Skeletal muscle satellite cell (primary cell): ENCODE data around the gene CDK6.

Experiments
- H3K27me3 ChIP-seq: 2 replicates; pipeline ENCODE4 v1.7.0; 2013; ENCODE audit warnings: low read length; ENCODE audit not compliant: control insufficient read depth, insufficient read depth
- H3K36me3 ChIP-seq: 2 replicates; pipeline ENCODE4 v1.7.0; 2013; ENCODE audit warnings: mild to moderate bottlenecking, control low read depth, low read length; ENCODE audit not compliant: insufficient read depth
- H3K4me1 ChIP-seq: 2 replicates; pipeline ENCODE4 v1.7.0; 2013; ENCODE audit warnings: low read length; ENCODE audit not compliant: control insufficient read depth, insufficient read depth
- H3K4me2 ChIP-seq: 2 replicates; pipeline ENCODE4 v1.7.0; 2013; ENCODE audit warnings: mild to moderate bottlenecking, low read length
- H3K4me3 ChIP-seq: 2 replicates; pipeline ENCODE4 v1.7.0; 2013; ENCODE audit warnings: low read length
- H3K9ac ChIP-seq: 2 replicates; pipeline ENCODE4 v1.7.0; 2013; ENCODE audit warnings: mild to moderate bottlenecking, low read depth, low read length, moderate library complexity
- H3K9me3 ChIP-seq: replicated peaks from 2 replicates; pipeline ENCODE4 v1.7.0; 2013; ENCODE audit warnings: mild to moderate bottlenecking, control low read depth, low read length

Gene CDK6

GRCh38 chr7:92681633-92682032 lies 154.7 kb downstream of the CDK6 start:
- no peak overlapping the region for H3K9ac ChIP-seq
- H3K4me2 ChIP-seq: no peak overlapping the region
- H3K4me3 ChIP-seq: no peak overlapping the region
- H3K27me3 ChIP-seq: no peaks in the 10 kb centered on the region
- no peaks in the 10 kb centered on the region for H3K4me1 ChIP-seq
- H3K36me3 ChIP-seq: no peaks in the 10 kb centered on the region
- H3K9me3 ChIP-seq: no peaks in the 10 kb centered on the region

GRCh38 chr7:92680442-92680841 lies 155.9 kb downstream of the CDK6 start:
- no peak overlapping the region for H3K4me2 ChIP-seq
- H3K27me3 ChIP-seq: no peaks in the 10 kb centered on the region
- H3K36me3 ChIP-seq: no peaks in the 10 kb centered on the region
- no peak overlapping the region for H3K4me3 ChIP-seq
- H3K9ac ChIP-seq: no peak overlapping the region
- H3K4me1 ChIP-seq: no peaks in the 10 kb centered on the region
- H3K9me3 ChIP-seq: no peaks in the 10 kb centered on the region

GRCh38 chr7:92678291-92678920 lies 158.0 kb downstream of the CDK6 start:
- Histone ChIP-seq H3K27me3 (no peaks in the 10 kb centered on the region), H3K4me2 (no peak overlapping the region), H3K4me1 (no peaks in the 10 kb centered on the region), H3K9me3 (no peaks in the 10 kb centered on the region), H3K9ac (no peak overlapping the region), H3K36me3 (no peaks in the 10 kb centered on the region), H3K4me3 (no peak overlapping the region)

DNA sequence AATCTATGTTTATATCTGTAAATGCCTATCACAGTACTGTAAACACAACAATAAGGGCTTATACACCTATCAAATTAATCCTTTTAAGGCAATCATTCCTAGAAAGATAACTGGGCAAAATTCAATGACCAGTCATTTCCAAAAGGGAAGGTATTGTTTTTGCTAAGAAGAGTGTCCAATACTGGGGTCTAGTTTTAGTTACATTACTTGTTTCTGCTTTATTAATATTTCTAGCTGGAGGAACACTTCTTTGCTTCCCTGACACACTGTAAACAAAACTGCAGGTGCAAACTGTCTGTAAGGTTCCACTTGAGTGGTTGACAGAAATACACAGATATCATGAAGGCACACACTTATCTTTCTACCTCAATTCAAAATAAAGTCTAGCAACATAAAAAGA lies 162.0 kb downstream of the CDK6 start:
- Histone ChIP-seq H3K4me1 (peaks cover 9% of the 10 kb centered on the region), H3K4me2 (no peak overlapping the region), H3K9me3 (no peaks in the 10 kb centered on the region), H3K9ac (no peak overlapping the region), H3K4me3 (no peak overlapping the region), H3K36me3 (peaks cover 15% of the 10 kb centered on the region), H3K27me3 (no peaks in the 10 kb centered on the region)

DNA sequence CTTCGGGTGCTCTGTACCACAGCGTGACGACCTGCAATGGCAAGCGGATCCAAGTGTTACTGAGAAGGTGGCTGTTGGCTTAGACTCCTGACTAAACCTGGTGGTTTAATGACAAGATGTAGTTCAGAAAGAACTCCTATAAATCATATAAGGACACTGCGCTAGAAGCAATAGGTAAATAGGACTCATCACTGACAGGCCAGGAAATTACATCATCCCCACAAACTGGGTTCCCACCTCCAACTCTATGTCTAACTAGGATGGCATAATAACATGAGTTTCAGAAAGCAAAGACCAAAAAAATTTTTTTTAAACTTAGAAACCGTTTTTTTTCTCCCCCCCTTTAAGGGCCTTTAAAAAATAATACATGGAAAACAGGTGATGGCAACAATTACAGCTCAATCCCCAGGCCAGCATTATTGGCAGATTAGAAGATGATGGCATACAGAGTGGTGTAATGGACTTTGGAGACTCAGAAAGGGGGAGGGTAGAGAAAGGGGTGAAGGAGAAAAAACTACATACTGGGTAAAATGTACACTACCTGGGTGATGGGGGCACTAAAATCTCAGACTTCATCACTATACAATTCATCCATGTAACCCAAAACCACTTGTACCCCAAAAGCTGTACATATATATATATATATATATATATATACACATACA lies 164.7 kb downstream of the CDK6 start:
- H3K9me3 ChIP-seq: no peaks in the 10 kb centered on the region
- H3K36me3 ChIP-seq: peaks cover 21% of the 10 kb centered on the region
- H3K4me1 ChIP-seq: peaks cover 29% of the 10 kb centered on the region
- H3K4me3 ChIP-seq: no peak overlapping the region
- no peaks in the 10 kb centered on the region for H3K27me3 ChIP-seq
- H3K4me2 ChIP-seq: no peak overlapping the region
- H3K9ac ChIP-seq: no peak overlapping the region

GRCh38 chr7:92670204-92670851 lies 166.0 kb downstream of the CDK6 start:
- Histone ChIP-seq H3K9ac (no peak overlapping the region), H3K4me3 (no peak overlapping the region), H3K27me3 (no peaks in the 10 kb centered on the region), H3K9me3 (no peaks in the 10 kb centered on the region), H3K4me1 (peaks cover 40% of the 10 kb centered on the region), H3K4me2 (no peak overlapping the region), H3K36me3 (peaks cover 21% of the 10 kb centered on the region)

DNA sequence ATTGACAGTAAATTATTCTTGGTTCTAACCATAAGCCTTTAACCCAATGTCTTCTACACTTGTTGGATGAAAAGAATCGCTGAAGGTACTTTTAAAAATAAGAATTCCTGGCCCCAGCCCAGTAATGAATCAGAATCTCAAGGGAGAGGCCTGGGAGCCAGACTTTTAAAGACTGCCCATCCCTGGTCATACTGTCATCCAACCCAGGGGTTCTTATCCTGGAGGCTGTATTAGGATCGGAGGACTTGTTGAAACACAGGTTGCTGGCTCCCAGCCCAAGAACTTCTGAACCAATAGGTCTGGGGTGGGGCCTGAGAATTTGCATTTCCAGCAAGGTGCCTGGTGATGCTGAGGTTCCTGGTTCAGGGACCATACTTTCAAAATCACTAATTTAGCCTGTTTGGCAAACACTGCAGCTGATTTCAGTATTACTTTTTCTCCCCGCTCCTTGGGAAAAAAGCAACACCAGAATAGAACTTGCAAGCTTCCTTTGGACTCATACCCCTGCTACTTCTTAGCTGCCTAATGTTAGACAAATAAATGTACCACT lies 166.7 kb downstream of the CDK6 start:
- no peak overlapping the region for H3K9ac ChIP-seq
- H3K4me2 ChIP-seq: no peak overlapping the region
- no peaks in the 10 kb centered on the region for H3K9me3 ChIP-seq
- no peak overlapping the region for H3K4me3 ChIP-seq
- no peaks in the 10 kb centered on the region for H3K27me3 ChIP-seq
- H3K4me1 ChIP-seq: peaks cover 40% of the 10 kb centered on the region
- H3K36me3 ChIP-seq: peaks cover 21% of the 10 kb centered on the region

DNA sequence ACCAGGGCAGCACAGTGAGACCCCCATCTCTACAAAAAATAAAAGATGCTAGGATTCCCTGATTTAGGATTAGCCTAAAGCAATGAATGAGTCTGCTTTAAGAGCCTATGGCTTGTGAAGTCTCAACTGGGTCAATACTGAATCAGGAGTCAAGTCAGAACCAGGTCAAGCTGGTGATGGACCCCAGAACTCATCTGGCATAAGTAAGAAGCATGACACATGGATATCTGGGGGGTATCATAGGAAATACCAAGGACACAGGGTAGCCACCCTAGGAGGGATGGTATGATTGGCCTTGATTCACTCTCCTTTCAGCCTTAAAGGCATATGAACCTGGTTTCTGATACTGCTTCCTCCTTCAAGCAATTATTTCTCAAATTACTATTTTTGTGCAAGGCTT lies 167.8 kb downstream of the CDK6 start:
- H3K4me3 ChIP-seq: no peak overlapping the region
- no peaks in the 10 kb centered on the region for H3K9me3 ChIP-seq
- H3K9ac ChIP-seq: no peak overlapping the region
- no peaks in the 10 kb centered on the region for H3K27me3 ChIP-seq
- H3K4me2 ChIP-seq: no peak overlapping the region
- peaks cover 40% of the 10 kb centered on the region for H3K4me1 ChIP-seq
- peaks cover 23% of the 10 kb centered on the region for H3K36me3 ChIP-seq

DNA sequence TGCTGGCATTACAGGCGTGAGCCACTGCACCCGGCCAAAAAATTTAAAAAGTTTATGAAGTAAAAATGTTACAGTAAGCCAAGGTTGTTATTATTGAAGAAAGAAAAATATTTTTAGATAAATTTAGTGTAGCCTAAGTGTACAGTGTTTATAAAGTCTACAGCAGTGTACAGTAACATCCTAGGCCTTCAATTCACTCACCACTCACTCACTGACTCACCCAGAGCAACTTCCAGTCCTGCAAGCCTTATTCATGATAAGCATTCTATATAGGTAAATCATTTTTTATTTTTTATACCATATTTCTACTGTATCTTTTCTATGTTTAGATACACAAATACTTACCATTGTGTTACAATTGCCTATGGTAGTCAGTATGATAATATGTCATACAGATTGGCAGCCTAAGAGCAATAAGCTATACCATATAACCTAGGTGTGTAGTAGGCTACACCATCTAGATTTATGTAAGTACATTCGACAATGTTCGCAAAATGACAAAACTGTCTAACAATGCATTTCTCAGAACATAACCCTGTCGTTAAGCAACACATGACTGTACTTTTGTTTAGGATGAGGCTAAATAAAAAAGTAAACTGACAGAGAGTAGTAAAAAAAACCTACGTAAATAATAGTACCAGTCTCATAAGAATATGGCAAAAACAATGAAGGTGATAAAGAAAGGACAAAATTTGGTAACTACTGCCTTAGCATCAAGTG lies 168.4 kb downstream of the CDK6 start:
- H3K36me3 ChIP-seq: peaks cover 23% of the 10 kb centered on the region
- no peaks in the 10 kb centered on the region for H3K27me3 ChIP-seq
- H3K4me1 ChIP-seq: peaks cover 40% of the 10 kb centered on the region

DNA sequence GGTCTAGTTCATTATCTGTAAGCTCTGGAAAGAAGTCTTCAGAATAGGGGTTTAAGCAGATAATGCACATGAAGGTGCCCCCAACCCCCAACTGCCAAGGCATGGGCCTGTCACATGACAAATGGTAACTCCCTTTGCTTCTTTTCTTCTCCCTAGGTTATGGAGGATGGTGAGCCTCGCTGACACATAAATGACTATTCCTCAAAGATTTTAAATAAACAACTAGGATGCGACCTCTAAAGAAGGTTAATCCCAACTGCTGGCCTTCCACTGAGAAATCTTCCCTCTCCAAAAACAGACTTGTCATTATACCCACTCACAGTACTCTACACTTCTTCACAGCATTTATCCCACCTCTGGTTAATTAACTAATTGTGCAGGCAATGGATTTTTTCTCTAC lies 170.4 kb downstream of the CDK6 start:
- peaks cover 40% of the 10 kb centered on the region for H3K4me1 ChIP-seq
- no peak overlapping the region for H3K9ac ChIP-seq
- H3K4me3 ChIP-seq: no peak overlapping the region
- H3K9me3 ChIP-seq: no peaks in the 10 kb centered on the region
- no peaks in the 10 kb centered on the region for H3K27me3 ChIP-seq
- H3K36me3 ChIP-seq: peaks cover 20% of the 10 kb centered on the region
- H3K4me2 ChIP-seq: no peak overlapping the region

More for the DNA sequence above, 168.4 kb downstream of the CDK6 start:
- no peaks in the 10 kb centered on the region for H3K9me3 ChIP-seq
- H3K9ac ChIP-seq: no peak overlapping the region
- no peak overlapping the region for H3K4me2 ChIP-seq
- H3K4me3 ChIP-seq: no peak overlapping the region

- Histone ChIP-seq H3K9me3 (no peaks in the 10 kb centered on the region), H3K36me3 (peaks cover 26% of the 10 kb centered on the region), H3K4me1 (peaks cover 11% of the 10 kb centered on the region)
Measured at GRCh38 chr7:92661651-92662050, 174.7 kb downstream of the CDK6 start.

More at GRCh38 chr7:92661651-92662050, 174.7 kb downstream of the CDK6 start:
- H3K27me3 ChIP-seq: no peaks in the 10 kb centered on the region
- H3K9ac ChIP-seq: no peak overlapping the region
- no peak overlapping the region for H3K4me3 ChIP-seq
- no peak overlapping the region for H3K4me2 ChIP-seq
